HCT116 (cell line): ENCODE data around the gene RHOD. TPM values are rescaled to one million over a fixed set of nuclear protein-coding genes. Genes with fewer than 3 reads are reported as not detected.

ENCODE experiments used
- ATAC-seq: fragments of 200-7000 bp; cut with Tn5 transposase; 2 replicates; pipeline ENCODE4 v1.9.1; 2020; ENCODE audit warnings: mild to moderate bottlenecking, moderate library complexity
- BruUV-seq: library from RNA; stranded (reverse); fragments of 400-500 nt; replicated peaks from 2 replicates; lab custom pipeline; 2021; lab: Mats Ljungman, UMichigan
- CTCF ChIA-PET: fragments of 300-600 bp; sonication (Branson Sonifier 250); formaldehyde crosslinking; loops from one replicate; lab custom pipeline; 2021; ENCODE audit warnings: antibody characterized with exemption; lab: Charles Lee
- POLR2A ChIA-PET: fragments of 300-600, 350-600 bp; sonication (Branson Sonifier 250); formaldehyde crosslinking; loops from one replicate; lab custom pipeline; 2021; ENCODE audit warnings: antibody characterized with exemption; lab: Charles Lee
- RAD21 ChIA-PET, 2 experiments: fragments of 300-600 bp; sonication (Branson Sonifier 250); formaldehyde crosslinking; loops; one replicate each; lab custom pipeline; 2023; ENCODE audit warnings: low total read pairs in 2 of 2; ENCODE audit not compliant: uncharacterized antibody in 2 of 2, unreplicated experiment in 2 of 2, low non-redundant PET in 1 of 2; lab: Charles Lee
- DNase-seq: peaks from one replicate; pipeline ENCODE4 v3.0.0-alpha.2; 2010; ENCODE audit warnings: low read depth, low spot score
- H2AFZ ChIP-seq: fragments of 200-600 bp; shearing (Covaris generic), sonication (generic); 2 replicates; pipeline ENCODE4 v1.6.1; 2017; ENCODE audit warnings: low read depth, mixed run types, mixed read lengths, antibody characterized with exemption, low read length; ENCODE audit not compliant: poor library complexity, severe bottlenecking
- H3K27ac ChIP-seq: 2 replicates; pipeline ENCODE4 v1.5.1; 2012; ENCODE audit warnings: low read depth, low read length
- H3K27me3 ChIP-seq: fragments of 200-600 bp; sonication (generic); 2 replicates; pipeline ENCODE4 v1.6.1; 2016; ENCODE audit warnings: mixed run types, low read length, mixed read lengths; ENCODE audit not compliant: insufficient read depth
- H3K36me3 ChIP-seq, 2 experiments: fragments of 200-500 bp in 1 of 2; fragments of 200-600 bp in 1 of 2; sonication (Bioruptor generic) in 1 of 2; sonication (generic) in 1 of 2; 2 replicates each; pipeline versions ENCODE4 v1.5.1 to v1.6.1; 2014 to 2016; ENCODE audit warnings: low read length in 2 of 2, inconsistent platforms in 1 of 2, mixed read lengths in 1 of 2, mixed run types in 1 of 2; ENCODE audit not compliant: insufficient read depth in 2 of 2, control insufficient read depth in 1 of 2
- H3K4me1 ChIP-seq, 2 experiments: fragments of 200-600 bp in 1 of 2; sonication (generic) in 1 of 2; 2 replicates each; pipeline versions ENCODE4 v1.5.1 to v1.6.1; 2012 to 2017; ENCODE audit warnings: low read length in 2 of 2, inconsistent platforms in 1 of 2, mild to moderate bottlenecking in 1 of 2, mixed read lengths in 1 of 2, mixed run types in 1 of 2, moderate library complexity in 1 of 2; ENCODE audit not compliant: insufficient read depth in 2 of 2, control insufficient read depth in 1 of 2
- H3K4me2 ChIP-seq: fragments of 200-600 bp; sonication (generic); 2 replicates; pipeline ENCODE4 v1.6.1; 2017; ENCODE audit warnings: mixed run types, low read length, mixed read lengths
- H3K4me3 ChIP-seq, 2 experiments: fragments of 200-600 bp in 1 of 2; sonication (generic) in 1 of 2; replicated peaks in 1 of 2; 2 replicates each; pipeline ENCODE4 v1.5.1; 2011 to 2016; ENCODE audit warnings: low read length in 2 of 2, control low read depth in 1 of 2, low read depth in 1 of 2, mild to moderate bottlenecking in 1 of 2, mixed read lengths in 1 of 2, mixed run types in 1 of 2
- H3K79me2 ChIP-seq: fragments of 200-600 bp; sonication (generic); 2 replicates; pipeline ENCODE4 v1.6.1; 2017; ENCODE audit warnings: mild to moderate bottlenecking, mixed run types, low read length, moderate library complexity, mixed read lengths; ENCODE audit not compliant: insufficient read depth
- H3K9ac ChIP-seq: fragments of 200-600 bp; sonication (generic); 2 replicates; pipeline ENCODE4 v1.6.1; 2016; ENCODE audit warnings: low read length, mixed read lengths
- H3K9me2 ChIP-seq: fragments of 200-600 bp; sonication (generic), shearing (Covaris generic); 2 replicates; pipeline ENCODE4 v1.6.1; 2017; ENCODE audit warnings: mixed run types, mild to moderate bottlenecking, moderate library complexity; ENCODE audit not compliant: insufficient read depth
- H3K9me3 ChIP-seq, 2 experiments: fragments of 200-500 bp in 1 of 2; fragments of 200-600 bp in 1 of 2; sonication (Bioruptor generic) in 1 of 2; sonication (generic) in 1 of 2; 2 replicates each; pipeline ENCODE4 v1.6.1; 2014 to 2017; ENCODE audit warnings: low read length in 2 of 2, mixed read lengths in 2 of 2, inconsistent platforms in 1 of 2, low read depth in 1 of 2, mild to moderate bottlenecking in 1 of 2, mixed run types in 1 of 2, moderate library complexity in 1 of 2; ENCODE audit not compliant: control insufficient read depth in 1 of 2, insufficient read depth in 1 of 2
- H4K20me1 ChIP-seq: fragments of 200-600 bp; sonication (generic), shearing (Covaris generic); 2 replicates; pipeline ENCODE4 v1.6.1; 2017; ENCODE audit warnings: mixed run types, mild to moderate bottlenecking, moderate library complexity; ENCODE audit not compliant: insufficient read depth
- CBX3 ChIP-seq: IDR thresholded peaks from 2 replicates; pipeline ENCODE4 v1.6.1; 2012; ENCODE audit warnings: low read depth
- EZH2 ChIP-seq: fragments of 200-600 bp; sonication (generic); IDR thresholded peaks from 2 replicates; pipeline ENCODE4 v1.6.1; 2017; ENCODE audit warnings: antibody characterized with exemption, mixed run types
- POLR2A ChIP-seq: IDR thresholded peaks from 2 replicates; pipeline ENCODE4 v1.7.0; 2011; ENCODE audit warnings: borderline replicate concordance; ENCODE audit not compliant: insufficient read depth, insufficient read length; ENCODE audit errors: extremely low read depth
- SIN3A ChIP-seq: IDR thresholded peaks from 2 replicates; pipeline ENCODE4 v1.6.1; 2012; ENCODE audit warnings: low read depth
- TCF7L2 ChIP-seq: IDR thresholded peaks from 2 replicates; pipeline ENCODE4 v1.7.0; 2011; ENCODE audit warnings: borderline replicate concordance, inconsistent platforms; ENCODE audit not compliant: insufficient read depth, insufficient read length; ENCODE audit errors: extremely low read depth
- intact Hi-C: fragments of 100-400 bp; cut with micrococcal nuclease; formaldehyde crosslinking; loops from 2 replicates; pipeline ENCODE4 v1.10.0; 2022
- total RNA-seq: library from RNA; stranded (reverse); gene quantifications from one replicate; pipeline ENCODE4 v1.2.1, GENCODE V29; 2021; ENCODE audit not compliant: unreplicated experiment
- TF ChIP-seq, protein P1 (sequence below): IDR thresholded peaks from 2 replicates; pipeline ENCODE4 v1.6.1; 2012
- TF ChIP-seq, protein P2 (sequence below): IDR thresholded peaks from 2 replicates; pipeline ENCODE4 v1.6.1; 2012
- TF ChIP-seq, protein P3 (sequence below), 3 experiments: fragments of 200-600 bp in 1 of 3; sonication (generic) in 1 of 3; IDR thresholded peaks in 2 of 3; conservative IDR thresholded peaks in 1 of 3; 2 replicates each; pipeline ENCODE4 v1.5.1; 2012 to 2017; ENCODE audit warnings: low read depth in 2 of 3, low read length in 2 of 3, antibody characterized with exemption in 1 of 3, borderline replicate concordance in 1 of 3, control low read depth in 1 of 3, mild to moderate bottlenecking in 1 of 3, mixed read lengths in 1 of 3, mixed run types in 1 of 3, moderate library complexity in 1 of 3; ENCODE audit not compliant: insufficient read depth in 1 of 3

The RHOD gene
- total RNA-seq, 1 experiment from 2014 or later, result 42.0 TPM

DNA sequence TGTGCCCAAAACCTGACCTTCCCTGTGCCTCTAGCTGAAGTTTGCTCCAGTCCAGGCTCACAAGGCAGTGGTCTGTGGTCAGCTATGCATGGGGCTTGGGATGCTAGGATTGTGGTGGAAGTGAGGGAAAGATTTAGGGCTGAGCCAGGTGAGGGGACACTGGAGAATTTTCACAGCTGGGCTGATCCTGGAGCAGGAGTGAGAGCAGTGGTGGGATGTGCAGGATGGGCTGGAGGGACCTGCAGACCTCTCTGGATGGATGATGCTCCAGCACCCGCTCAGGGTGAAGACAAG, 38.5 kb downstream of the RHOD start:
- Histone ChIP-seq H3K79me2 (no peaks in the 10 kb centered on the region), H4K20me1 (no peaks in the 10 kb centered on the region), H3K4me3 (no peak overlapping the region), H2AFZ (no peak overlapping the region), H3K4me1 (peaks cover 5% of the 10 kb centered on the region in 2 experiments; a peak in 2 of 4 replicates), H3K9me3 (no peaks in the 10 kb centered on the region), H3K4me2 (no peak overlapping the region), H3K27ac (no peak overlapping the region), H3K9ac (no peak overlapping the region), H3K27me3 (no peaks in the 10 kb centered on the region), H3K36me3 (no peaks in the 10 kb centered on the region), H3K9me2 (no peaks in the 10 kb centered on the region)
- CTCF ChIA-PET, result interaction anchor here (0.9 to 1.6 kb wide), 5 partner anchors 10 to 287 kb away, joined by 3 to 8 read pairs (median 4); no protein-coding TSS in a partner anchor
- ATAC-seq (no peak; the same call in 1 of the 2 replicates), DNase-seq (no peak)
- TF ChIP-seq, protein P1, sequence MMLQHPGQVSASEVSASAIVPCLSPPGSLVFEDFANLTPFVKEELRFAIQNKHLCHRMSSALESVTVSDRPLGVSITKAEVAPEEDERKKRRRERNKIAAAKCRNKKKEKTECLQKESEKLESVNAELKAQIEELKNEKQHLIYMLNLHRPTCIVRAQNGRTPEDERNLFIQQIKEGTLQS, result no peak
- no peak for TF ChIP-seq POLR2A
- TF ChIP-seq, protein P2, sequence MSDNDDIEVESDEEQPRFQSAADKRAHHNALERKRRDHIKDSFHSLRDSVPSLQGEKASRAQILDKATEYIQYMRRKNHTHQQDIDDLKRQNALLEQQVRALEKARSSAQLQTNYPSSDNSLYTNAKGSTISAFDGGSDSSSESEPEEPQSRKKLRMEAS, result no peak
- TF ChIP-seq CBX3, result no peak
- no peak for TF ChIP-seq SIN3A
- TF ChIP-seq, protein P3, sequence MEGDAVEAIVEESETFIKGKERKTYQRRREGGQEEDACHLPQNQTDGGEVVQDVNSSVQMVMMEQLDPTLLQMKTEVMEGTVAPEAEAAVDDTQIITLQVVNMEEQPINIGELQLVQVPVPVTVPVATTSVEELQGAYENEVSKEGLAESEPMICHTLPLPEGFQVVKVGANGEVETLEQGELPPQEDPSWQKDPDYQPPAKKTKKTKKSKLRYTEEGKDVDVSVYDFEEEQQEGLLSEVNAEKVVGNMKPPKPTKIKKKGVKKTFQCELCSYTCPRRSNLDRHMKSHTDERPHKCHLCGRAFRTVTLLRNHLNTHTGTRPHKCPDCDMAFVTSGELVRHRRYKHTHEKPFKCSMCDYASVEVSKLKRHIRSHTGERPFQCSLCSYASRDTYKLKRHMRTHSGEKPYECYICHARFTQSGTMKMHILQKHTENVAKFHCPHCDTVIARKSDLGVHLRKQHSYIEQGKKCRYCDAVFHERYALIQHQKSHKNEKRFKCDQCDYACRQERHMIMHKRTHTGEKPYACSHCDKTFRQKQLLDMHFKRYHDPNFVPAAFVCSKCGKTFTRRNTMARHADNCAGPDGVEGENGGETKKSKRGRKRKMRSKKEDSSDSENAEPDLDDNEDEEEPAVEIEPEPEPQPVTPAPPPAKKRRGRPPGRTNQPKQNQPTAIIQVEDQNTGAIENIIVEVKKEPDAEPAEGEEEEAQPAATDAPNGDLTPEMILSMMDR (IDR thresholded peaks at IDR 0.05 in 2 of 3, conservative IDR thresholded peaks at IDR 0.05 in 1 of 3; ENCODE audit: borderline replicate concordance in 1 of 3, insufficient read depth in 1 of 3, low read depth in 2 of 3, low read length in 2 of 3), result no peak
- no peak for TF ChIP-seq TCF7L2
- TF ChIP-seq EZH2, result no peak
- intact Hi-C loops, result no loop called here
- POLR2A ChIA-PET, result no interaction called here
- RAD21 ChIA-PET, result no interaction called here
- no TSS peak for BruUV-seq
